ENCODE measurements around the gene ABHD6.
A peak's percentile ranks its signal among the peaks of the same experiment; 100 is the strongest.

The ABHD6 gene

DNA sequence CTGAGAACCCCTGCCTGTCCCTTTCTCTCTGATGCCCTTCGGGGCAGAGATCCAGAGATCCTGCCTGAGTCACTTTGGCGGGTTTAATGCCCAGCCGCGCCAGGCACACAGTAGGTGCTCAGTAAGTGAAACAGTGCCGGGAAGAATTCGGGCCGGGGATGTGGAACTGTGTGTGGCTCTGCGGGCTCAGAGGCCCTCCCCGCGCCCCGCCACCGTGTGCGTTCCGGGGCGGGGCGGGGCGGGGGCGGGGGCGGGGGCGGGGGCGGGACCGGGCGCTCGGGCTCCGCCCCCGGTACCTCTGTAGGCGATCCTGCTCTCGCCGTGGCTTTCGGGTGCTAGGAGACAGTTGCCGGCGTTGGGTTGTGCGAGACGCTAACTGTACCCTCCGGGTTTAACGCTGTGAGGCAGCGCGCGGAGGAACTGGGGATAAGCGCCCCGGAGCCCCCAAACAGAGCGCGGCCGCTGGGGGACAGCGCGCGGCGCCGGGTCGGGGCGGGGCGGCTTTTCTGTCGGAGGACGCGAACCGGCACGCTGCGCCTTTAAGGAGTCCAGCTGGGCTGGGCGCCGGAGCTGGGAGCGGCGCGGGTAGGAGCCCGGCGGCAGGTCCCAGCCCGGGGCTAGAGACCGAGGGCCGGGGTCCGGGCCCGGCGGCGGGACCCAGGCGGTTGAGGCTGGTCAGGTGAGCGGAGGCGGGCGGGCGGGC lies at the start of gene ABHD6:
ABHD6 (plus strand) TSS at position 555 of the 703 bp plus-strand sequence. CDS start 18,795 bp downstream, outside the sequence.
- Histone ChIP-seq H3K27ac (ENCODE audit: extremely low read depth, low read depth, low read length) (peak within 1 kb of the TSS; percentile 44; the same call in 1 of the 2 replicates), H3K4me1 (ENCODE audit: control insufficient read depth, insufficient read depth, low read length) (peaks cover 2% of the 10 kb centered on the region; the same call in 1 of the 2 replicates), H3K36me3 (ENCODE audit: control insufficient read depth in 2 of 2, insufficient read depth in 1 of 2, low read length in 2 of 2) (no peaks in the 10 kb centered on the region), H3K4me3 (ENCODE audit: low read depth, low read length) (peak within 1 kb of the TSS; percentile 70), H3K9me3 (ENCODE audit: control insufficient read depth, insufficient read depth, low read depth, low read length) (no peaks in the 10 kb centered on the region)
- POLR2A ChIA-PET: interaction anchor here (1.1 kb wide), 1 partner anchor 69 kb away, joined by 3 read pairs; the partner anchor contains the start of genes HTD2 and RPP14
- CTCF ChIA-PET: interaction anchor here (1.5 kb wide), 1 partner anchor 63 kb away, joined by 5 read pairs; no protein-coding TSS in a partner anchor
- TF ChIP-seq ZNF114 (tag by site-specific recombination; IDR thresholded peaks at IDR 0.05) (no peak), ZNF37A (tag by site-specific recombination; IDR thresholded peaks at IDR 0.05) (no peak), ZNF624 (tag by site-specific recombination; IDR thresholded peaks at IDR 0.05) (no peak), ZNF530 (tag by site-specific recombination; IDR thresholded peaks at IDR 0.05; ENCODE audit: low read depth) (no peak), ZFP37 (tag by site-specific recombination; IDR thresholded peaks at IDR 0.05) (no peak), ZNF416 (tag by site-specific recombination; IDR thresholded peaks at IDR 0.05) (no peak), PRDM1 (tag by site-specific recombination; IDR thresholded peaks at IDR 0.05) (no peak), ZBTB44 (tag by site-specific recombination; IDR thresholded peaks at IDR 0.05) (no peak), KLF8 (tag by site-specific recombination; IDR thresholded peaks at IDR 0.05) (peak; percentile 81; the same call in 1 of the 2 replicates), ZNF292 (tag by site-specific recombination; IDR thresholded peaks at IDR 0.05; ENCODE audit: borderline replicate concordance, low read depth) (no peak), SALL2 (tag by site-specific recombination; IDR thresholded peaks at IDR 0.05; ENCODE audit: borderline replicate concordance) (no peak), GLIS1 (tag by site-specific recombination; IDR thresholded peaks at IDR 0.05) (no peak), ZNF747 (tag by site-specific recombination; IDR thresholded peaks at IDR 0.05) (no peak), ZBTB17 (tag by site-specific recombination; IDR thresholded peaks at IDR 0.05) (no peak), SCRT1 (tag by site-specific recombination; IDR thresholded peaks at IDR 0.05; ENCODE audit: borderline replicate concordance) (no peak), SP2 (tag by site-specific recombination; IDR thresholded peaks at IDR 0.05) (no peak), OVOL3 (tag by site-specific recombination; IDR thresholded peaks at IDR 0.05) (no peak), ZNF335 (tag by site-specific recombination; conservative IDR thresholded peaks at IDR 0.05) (peak; percentile 62), KLF1 (tag by site-specific recombination; IDR thresholded peaks at IDR 0.05) (no peak), ZNF654 (tag by site-specific recombination; IDR thresholded peaks at IDR 0.05; ENCODE audit: low read depth) (0 out of 2 replicates have a peak, but pooled peaks have one; percentile 6), ZNF2 (tag by site-specific recombination; IDR thresholded peaks at IDR 0.05) (no peak), ZNF777 (tag by site-specific recombination; IDR thresholded peaks at IDR 0.05; ENCODE audit: borderline replicate concordance) (no peak), HOXA7 (CRISPR knock-in tag; IDR thresholded peaks at IDR 0.05; ENCODE audit: borderline replicate concordance) (no peak), REST (tag by site-specific recombination; IDR thresholded peaks at IDR 0.05) (0 out of 2 replicates have a peak, but pooled peaks have one; percentile 28), ZNF561 (tag by site-specific recombination; IDR thresholded peaks at IDR 0.05; ENCODE audit: borderline replicate concordance) (peak; percentile 83), ZEB2 (tag by site-specific recombination; IDR thresholded peaks at IDR 0.05) (0 out of 2 replicates have a peak, but pooled peaks have one; percentile 21)
- TF ChIP-seq, protein P1, sequence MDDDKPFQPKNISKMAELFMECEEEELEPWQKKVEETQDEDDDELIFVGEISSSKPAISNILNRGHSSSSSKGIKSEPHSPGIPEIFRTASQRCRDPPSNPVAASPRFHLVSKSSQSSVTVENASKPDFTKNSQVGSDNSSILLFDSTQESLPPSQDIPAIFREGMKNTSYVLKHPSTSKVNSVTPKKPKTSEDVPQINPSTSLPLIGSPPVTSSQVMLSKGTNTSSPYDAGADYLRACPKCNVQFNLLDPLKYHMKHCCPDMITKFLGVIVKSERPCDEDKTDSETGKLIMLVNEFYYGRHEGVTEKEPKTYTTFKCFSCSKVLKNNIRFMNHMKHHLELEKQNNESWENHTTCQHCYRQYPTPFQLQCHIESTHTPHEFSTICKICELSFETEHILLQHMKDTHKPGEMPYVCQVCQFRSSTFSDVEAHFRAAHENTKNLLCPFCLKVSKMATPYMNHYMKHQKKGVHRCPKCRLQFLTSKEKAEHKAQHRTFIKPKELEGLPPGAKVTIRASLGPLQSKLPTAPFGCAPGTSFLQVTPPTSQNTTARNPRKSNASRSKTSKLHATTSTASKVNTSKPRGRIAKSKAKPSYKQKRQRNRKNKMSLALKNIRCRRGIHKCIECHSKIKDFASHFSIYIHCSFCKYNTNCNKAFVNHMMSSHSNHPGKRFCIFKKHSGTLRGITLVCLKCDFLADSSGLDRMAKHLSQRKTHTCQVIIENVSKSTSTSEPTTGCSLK (tag by site-specific recombination; IDR thresholded peaks at IDR 0.05): no peak
- TF ChIP-seq, protein P2, sequence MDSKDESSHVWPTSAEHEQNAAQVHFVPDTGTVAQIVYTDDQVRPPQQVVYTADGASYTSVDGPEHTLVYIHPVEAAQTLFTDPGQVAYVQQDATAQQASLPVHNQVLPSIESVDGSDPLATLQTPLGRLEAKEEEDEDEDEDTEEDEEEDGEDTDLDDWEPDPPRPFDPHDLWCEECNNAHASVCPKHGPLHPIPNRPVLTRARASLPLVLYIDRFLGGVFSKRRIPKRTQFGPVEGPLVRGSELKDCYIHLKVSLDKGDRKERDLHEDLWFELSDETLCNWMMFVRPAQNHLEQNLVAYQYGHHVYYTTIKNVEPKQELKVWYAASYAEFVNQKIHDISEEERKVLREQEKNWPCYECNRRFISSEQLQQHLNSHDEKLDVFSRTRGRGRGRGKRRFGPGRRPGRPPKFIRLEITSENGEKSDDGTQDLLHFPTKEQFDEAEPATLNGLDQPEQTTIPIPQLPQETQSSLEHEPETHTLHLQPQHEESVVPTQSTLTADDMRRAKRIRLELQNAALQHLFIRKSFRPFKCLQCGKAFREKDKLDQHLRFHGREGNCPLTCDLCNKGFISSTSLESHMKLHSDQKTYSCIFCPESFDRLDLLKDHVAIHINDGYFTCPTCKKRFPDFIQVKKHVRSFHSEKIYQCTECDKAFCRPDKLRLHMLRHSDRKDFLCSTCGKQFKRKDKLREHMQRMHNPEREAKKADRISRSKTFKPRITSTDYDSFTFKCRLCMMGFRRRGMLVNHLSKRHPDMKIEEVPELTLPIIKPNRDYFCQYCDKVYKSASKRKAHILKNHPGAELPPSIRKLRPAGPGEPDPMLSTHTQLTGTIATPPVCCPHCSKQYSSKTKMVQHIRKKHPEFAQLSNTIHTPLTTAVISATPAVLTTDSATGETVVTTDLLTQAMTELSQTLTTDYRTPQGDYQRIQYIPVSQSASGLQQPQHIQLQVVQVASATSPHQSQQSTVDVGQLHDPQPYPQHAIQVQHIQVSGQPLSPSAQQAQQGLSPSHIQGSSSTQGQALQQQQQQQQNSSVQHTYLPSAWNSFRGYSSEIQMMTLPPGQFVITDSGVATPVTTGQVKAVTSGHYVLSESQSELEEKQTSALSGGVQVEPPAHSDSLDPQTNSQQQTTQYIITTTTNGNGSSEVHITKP (tag by site-specific recombination; IDR thresholded peaks at IDR 0.05): no peak

Data from HEK293 (cell line).